ENCODE measurements around the gene SOX15. TPM values are rescaled to one million over a fixed set of nuclear protein-coding genes. Genes with fewer than 3 reads are reported as not detected.

Gene SOX15
- total and polyA plus RNA-seq, 2 of the 13 experiments (the other 11 are each of a cell fraction or from before 2014, with no cell fraction given), result 0.07 to 0.18 TPM

- TF ChIP-seq HBP1 (CRISPR knock-in tag; IDR thresholded peaks at IDR 0.05; ENCODE audit: low read depth) (no peak), ZNF878 (CRISPR knock-in tag; IDR thresholded peaks at IDR 0.05) (no peak), SMC3 (IDR thresholded peaks at IDR 0.05; ENCODE audit: low read length) (peak; percentile 77), ZSCAN31 (CRISPR knock-in tag; IDR thresholded peaks at IDR 0.05; ENCODE audit: low read depth) (no peak), CHCHD3 (CRISPR knock-in tag; IDR thresholded peaks at IDR 0.05) (no peak), ZFY (CRISPR knock-in tag; IDR thresholded peaks at IDR 0.05) (no peak), LRRFIP1 (CRISPR knock-in tag; conservative IDR thresholded peaks at IDR 0.05) (no peak), STAG1 (CRISPR knock-in tag; IDR thresholded peaks at IDR 0.05) (peak; percentile 68), TBX3 (IDR thresholded peaks at IDR 0.05; ENCODE audit: borderline replicate concordance) (no peak), ZSCAN30 (CRISPR knock-in tag; IDR thresholded peaks at IDR 0.05) (no peak), RFXAP (CRISPR knock-in tag; IDR thresholded peaks at IDR 0.05; ENCODE audit: borderline replicate concordance) (no peak), CTCF (CRISPR knock-in tag; IDR thresholded peaks at IDR 0.05) (peak; percentile 83), ZNF7 (CRISPR knock-in tag; IDR thresholded peaks at IDR 0.05) (no peak), SSRP1 (CRISPR knock-in tag; IDR thresholded peaks at IDR 0.05) (no peak), GMEB1 (CRISPR knock-in tag; IDR thresholded peaks at IDR 0.05; ENCODE audit: borderline replicate concordance) (no peak)
Measured at GRCh38 chr17:7634384-7634783, 44.5 kb upstream of the SOX15 start (continued).

Measured in HepG2 (cell line).